GM23248 (cell line): Measurements from ENCODE around the gene SLC25A18. TPM values are rescaled to one million over a fixed set of nuclear protein-coding genes. Genes with fewer than 3 reads are reported as not detected.
"Not testable (repeated sequence)": the region's sequence is repeated elsewhere in the genome, so short reads cannot be mapped to it uniquely, and the experiment has no call there.

Source experiments
- DNase-seq: peaks from one replicate; pipeline ENCODE4 v3.0.0-alpha.2; 2015
- H2AFZ ChIP-seq: fragments of 200-600 bp; sonication (generic); 2 replicates; pipeline ENCODE4 v1.6.1; 2016; ENCODE audit warnings: antibody characterized with exemption
- H3F3A ChIP-seq: fragments of 200-600 bp; sonication (generic); 2 replicates; pipeline ENCODE4 v1.6.1; 2016; ENCODE audit warnings: mild to moderate bottlenecking, antibody characterized with exemption, mixed run types; ENCODE audit not compliant: insufficient read depth
- H3K27ac ChIP-seq: fragments of 200-600 bp; sonication (generic); 2 replicates; pipeline ENCODE4 v1.5.1; 2016; ENCODE audit warnings: mild to moderate bottlenecking
- H3K27me3 ChIP-seq: fragments of 200-600 bp; sonication (generic); replicated peaks from 2 replicates; pipeline ENCODE4 v1.6.1; 2016; ENCODE audit warnings: mild to moderate bottlenecking; ENCODE audit not compliant: insufficient read depth
- H3K36me3 ChIP-seq: fragments of 200-600 bp; sonication (generic); 2 replicates; pipeline ENCODE4 v1.6.1; 2016; ENCODE audit warnings: low read depth, mild to moderate bottlenecking
- H3K4me1 ChIP-seq: fragments of 200-600 bp; sonication (generic); 2 replicates; pipeline ENCODE4 v1.6.1; 2016; ENCODE audit warnings: mild to moderate bottlenecking; ENCODE audit not compliant: insufficient read depth
- H3K4me2 ChIP-seq: fragments of 200-600 bp; sonication (generic); one replicate; pipeline ENCODE4 v1.6.1; 2016; ENCODE audit warnings: mild to moderate bottlenecking; ENCODE audit not compliant: unreplicated experiment
- H3K4me3 ChIP-seq: fragments of 200-600 bp; sonication (generic); 2 replicates; pipeline ENCODE4 v1.5.1; 2016; ENCODE audit warnings: mild to moderate bottlenecking
- H3K79me2 ChIP-seq: fragments of 200-600 bp; sonication (generic); 2 replicates; pipeline ENCODE4 v1.6.1; 2016; ENCODE audit warnings: mild to moderate bottlenecking; ENCODE audit not compliant: insufficient read depth
- H3K9ac ChIP-seq: fragments of 200-600 bp; sonication (generic); 2 replicates; pipeline ENCODE4 v1.6.1; 2016; ENCODE audit warnings: mild to moderate bottlenecking
- H3K9me2 ChIP-seq: fragments of 200-600 bp; sonication (generic); 2 replicates; pipeline ENCODE4 v1.6.1; 2016; ENCODE audit warnings: mixed run types, mild to moderate bottlenecking, moderate library complexity; ENCODE audit not compliant: insufficient read depth
- H3K9me3 ChIP-seq: fragments of 200-600 bp; sonication (generic); one replicate; pipeline ENCODE4 v1.6.1; 2017; ENCODE audit warnings: low read depth
- H4K20me1 ChIP-seq: fragments of 200-600 bp; sonication (generic); 2 replicates; pipeline ENCODE4 v1.6.0; 2016; ENCODE audit not compliant: insufficient read depth
- EZH2 ChIP-seq: fragments of 200-600 bp; sonication (generic); IDR thresholded peaks from 2 replicates; pipeline ENCODE4 v1.6.1; 2018; ENCODE audit warnings: antibody characterized with exemption, mild to moderate bottlenecking; ENCODE audit not compliant: insufficient read depth, poor library complexity, severe bottlenecking
- EZH2phosphoT487 ChIP-seq: fragments of 200-600 bp; sonication (generic); IDR thresholded peaks from 2 replicates; pipeline ENCODE4 v1.6.1; 2018; ENCODE audit warnings: antibody characterized with exemption, moderate library complexity, mild to moderate bottlenecking, low read depth; ENCODE audit not compliant: insufficient read depth
- WGBS, 2 experiments: methylation state at CpG; one replicate each; pipeline ENCODE4 v1.1.6; 2015 to 2017; ENCODE audit warnings: low lambda C conversion rate in 2 of 2, low coverage in 1 of 2; ENCODE audit errors: missing lambda C conversion rate in 2 of 2; 5-methylcytosine and 5-hydroxymethylcytosine counted together
- in situ Hi-C: fragments of 300-500 bp; cut with MboI; formaldehyde crosslinking; loops from 2 replicates; pipeline ENCODE4 v1.15.0; 2020
- polyA plus RNA-seq: library from polyadenylated mRNA; unstranded; fragments of >200 nt; fragmentation: Nextera tagmentation; extraction: Ambion mirVana; gene quantifications from 2 replicates; pipeline ENCODE4 v1.2.1, GENCODE V29; 2016
- total RNA-seq: library from RNA; depleted of rRNA; stranded (reverse); fragments of >200 nt; shearing (Covaris generic); gene quantifications from 2 replicates; pipeline ENCODE4 v1.2.3, GENCODE V29; 2014

Gene SLC25A18
- total and polyA plus RNA-seq, 2 experiments from 2014 or later = not detected

- in situ Hi-C loops = no loop called here
- no peaks in the 10 kb centered on the region for H3K36me3 ChIP-seq
- no peak overlapping the region for H3K4me3 ChIP-seq
- no peak overlapping the region for H3K4me2 ChIP-seq
- TF ChIP-seq EZH2phosphoT487 = no peak
- no peak for TF ChIP-seq EZH2
- no peaks in the 10 kb centered on the region for H3K9me3 ChIP-seq
- WGBS, 2 experiments = 36 to 39% methylated on average over 7 of the region's 7 CpGs
- no peaks in the 10 kb centered on the region for H4K20me1 ChIP-seq
- H3F3A ChIP-seq = no peaks in the 10 kb centered on the region
- H2AFZ ChIP-seq = no peak overlapping the region
- no peaks in the 10 kb centered on the region for H3K27me3 ChIP-seq
- no peak overlapping the region for H3K9ac ChIP-seq
- no peaks in the 10 kb centered on the region for H3K79me2 ChIP-seq
- H3K27ac ChIP-seq = no peak overlapping the region
- no peaks in the 10 kb centered on the region for H3K4me1 ChIP-seq
- no peaks in the 10 kb centered on the region for H3K9me2 ChIP-seq
- DNase-seq = no peak
These were observed 10.6 kb upstream of the SLC25A18 start for GRCh38 chr22:17552737-17553136.

- TF ChIP-seq EZH2phosphoT487 (no peak), EZH2 (no peak)
- Histone ChIP-seq H3K79me2 (no peaks in the 10 kb centered on the region), H3K9me3 (no peaks in the 10 kb centered on the region), H3K36me3 (no peaks in the 10 kb centered on the region), H3K4me3 (no peak overlapping the region), H3K27ac (no peak overlapping the region), H3F3A (no peaks in the 10 kb centered on the region), H3K4me2 (no peak overlapping the region), H3K9ac (no peak overlapping the region), H4K20me1 (no peaks in the 10 kb centered on the region), H3K9me2 (no peaks in the 10 kb centered on the region), H3K27me3 (no peaks in the 10 kb centered on the region), H2AFZ (no peak overlapping the region), H3K4me1 (no peaks in the 10 kb centered on the region)
- DNase-seq = no peak
- in situ Hi-C loops = no loop called here
- 72% methylated on average over 4 of the region's 4 CpGs for WGBS, 2 experiments
These were observed 8.5 kb upstream of the SLC25A18 start for GRCh38 chr22:17554814-17555213.

DNA sequence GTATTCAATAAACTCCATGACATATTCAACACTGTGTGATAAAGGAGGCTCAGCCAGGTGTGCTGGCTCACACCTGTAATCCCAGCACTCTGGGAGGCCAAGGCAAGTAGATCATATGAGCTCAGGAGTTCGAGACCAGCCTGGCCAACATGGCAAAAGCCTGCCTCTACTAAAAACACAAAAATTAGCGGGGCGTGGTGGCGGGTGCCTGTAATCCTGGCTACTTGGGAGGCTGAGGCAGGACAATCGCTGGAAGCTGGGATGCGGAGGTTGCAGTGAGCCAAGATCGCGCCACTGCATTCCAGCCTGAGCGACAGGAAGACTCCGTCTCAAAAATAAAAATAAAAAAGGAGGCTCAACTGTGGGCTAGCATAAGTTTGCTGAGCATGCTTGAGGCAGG is 4.1 kb upstream of the SLC25A18 start:
- no peaks in the 10 kb centered on the region for H3K9me2 ChIP-seq
- H3K27me3 ChIP-seq = no peaks in the 10 kb centered on the region
- H3K36me3 ChIP-seq = no peaks in the 10 kb centered on the region
- no peak overlapping the region for H3K4me3 ChIP-seq
- H2AFZ ChIP-seq = no peak overlapping the region
- no peaks in the 10 kb centered on the region for H3K79me2 ChIP-seq
- H3K9ac ChIP-seq = no peak overlapping the region
- TF ChIP-seq EZH2phosphoT487 = no peak
- TF ChIP-seq EZH2 = no peak
- in situ Hi-C loops = no loop called here
- no peaks in the 10 kb centered on the region for H3K4me1 ChIP-seq
- no peak overlapping the region for H3K27ac ChIP-seq
- H3F3A ChIP-seq = no peaks in the 10 kb centered on the region
- H4K20me1 ChIP-seq = no peaks in the 10 kb centered on the region
- H3K9me3 ChIP-seq = no peaks in the 10 kb centered on the region
- no peak overlapping the region for H3K4me2 ChIP-seq
- DNase-seq = no peak
- 68 to 78% methylated on average over 10 of the region's 10 CpGs for WGBS, 2 experiments

DNA sequence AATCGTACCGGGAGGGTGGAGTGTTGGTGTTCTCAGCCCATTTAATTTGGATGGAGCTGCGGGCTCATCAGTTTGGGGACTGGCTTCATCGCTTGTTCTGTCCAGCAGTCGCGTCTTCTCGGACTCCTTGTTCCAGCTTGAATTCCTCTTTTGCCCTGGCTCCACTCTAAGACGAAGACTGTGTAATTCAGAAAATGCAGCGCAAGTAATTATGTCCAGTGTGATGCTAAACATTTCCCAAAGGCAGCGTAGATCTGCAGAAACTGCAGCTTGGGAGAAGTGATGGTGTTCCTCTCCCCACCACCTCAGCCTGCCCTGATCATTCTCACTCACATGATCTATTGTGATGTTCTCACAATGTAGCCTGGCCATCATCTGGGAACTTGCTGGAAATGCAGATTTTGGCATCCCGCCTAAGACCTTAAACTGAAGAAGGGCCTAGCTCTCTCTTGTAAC is 666 bp downstream of the SLC25A18 start:
- no peaks in the 10 kb centered on the region for H3K79me2 ChIP-seq
- whole genome bisulfite sequencing, 2 experiments = 13 to 16% methylated on average over 11 of the region's 11 CpGs
- no peaks in the 10 kb centered on the region for H3K9me2 ChIP-seq
- no peaks in the 10 kb centered on the region for H3K9me3 ChIP-seq
- H2AFZ ChIP-seq = peak overlapping the region; percentile 37; the same call in 1 of the 2 replicates
- no peaks in the 10 kb centered on the region for H3K27me3 ChIP-seq
- no peak overlapping the region for H3K4me2 ChIP-seq
- peak; percentile 81 for DNase-seq
- no peaks in the 10 kb centered on the region for H3K4me1 ChIP-seq
- TF ChIP-seq EZH2phosphoT487 (no peak), EZH2 (no peak)
- H3F3A ChIP-seq = no peaks in the 10 kb centered on the region
- no peak overlapping the region for H3K9ac ChIP-seq
- H3K36me3 ChIP-seq = no peaks in the 10 kb centered on the region
- in situ Hi-C loops = no loop called here
- no peaks in the 10 kb centered on the region for H4K20me1 ChIP-seq
- no peak overlapping the region for H3K4me3 ChIP-seq
- H3K27ac ChIP-seq = no peak overlapping the region

DNA sequence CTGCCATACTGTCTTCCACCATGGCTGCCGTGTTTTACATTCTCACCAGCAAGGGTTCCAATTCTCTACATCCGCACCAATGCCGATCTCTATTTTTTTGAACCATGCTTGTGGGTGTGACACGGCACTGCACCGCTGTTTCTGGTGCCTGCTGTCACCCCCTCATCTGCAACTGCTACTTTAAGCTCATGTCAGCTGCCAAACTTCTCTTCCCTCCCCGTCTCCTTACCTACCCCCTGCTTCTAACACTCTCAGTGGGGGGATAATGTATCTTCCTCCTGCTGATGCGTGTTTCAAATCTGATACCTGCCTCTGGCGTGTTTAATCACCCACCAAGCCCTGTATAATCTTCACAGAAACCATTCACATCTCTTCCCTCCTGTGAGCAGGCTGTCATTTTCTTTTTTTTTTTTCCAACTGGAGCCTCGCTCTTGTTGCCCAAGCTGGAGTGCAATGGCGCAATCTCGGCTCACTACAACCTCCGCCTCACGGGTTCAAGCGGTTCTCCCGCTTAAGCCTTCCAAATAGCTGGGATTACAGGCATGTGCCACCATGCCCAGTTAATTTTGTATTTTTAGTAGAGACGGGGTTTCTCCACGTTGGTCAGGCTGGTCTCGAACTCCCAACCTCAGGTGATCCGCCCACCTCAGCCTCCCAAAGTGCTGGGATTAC is 2.9 kb downstream of the SLC25A18 start:
- H4K20me1 ChIP-seq, H3K4me2 ChIP-seq, in situ Hi-C loops, DNase-seq, H3K27me3 ChIP-seq, H3K9me3 ChIP-seq, H3K36me3 ChIP-seq, H3F3A ChIP-seq, H3K4me3 ChIP-seq, H3K27ac ChIP-seq, H2AFZ ChIP-seq, H3K79me2 ChIP-seq, H3K9ac ChIP-seq, H3K9me2 ChIP-seq, H3K4me1 ChIP-seq: not testable (repeated sequence)
- WGBS, 2 experiments = 87 to 92% methylated on average over 19 of the region's 19 CpGs
